HepG2 (cell line): ENCODE results near the gene TSPAN18.

Source experiments
- IRF2 ChIP-seq: IDR thresholded peaks from 2 replicates; pipeline ENCODE4 v1.6.1; 2018; ENCODE audit warnings: missing genetic modification reagents, missing compliant biosample characterization
- SMYD3 ChIP-seq: sonication (generic); formaldehyde crosslinking; IDR thresholded peaks from 2 replicates; pipeline ENCODE4 v1.8.1; 2023; ENCODE audit warnings: mild to moderate bottlenecking, missing genetic modification reagents
- TF ChIP-seq, protein P1 (sequence below): sonication (generic); formaldehyde crosslinking; IDR thresholded peaks from 2 replicates; pipeline ENCODE4 v1.5.0; 2020; ENCODE audit warnings: mild to moderate bottlenecking, missing genetic modification reagents, moderate library complexity

DNA sequence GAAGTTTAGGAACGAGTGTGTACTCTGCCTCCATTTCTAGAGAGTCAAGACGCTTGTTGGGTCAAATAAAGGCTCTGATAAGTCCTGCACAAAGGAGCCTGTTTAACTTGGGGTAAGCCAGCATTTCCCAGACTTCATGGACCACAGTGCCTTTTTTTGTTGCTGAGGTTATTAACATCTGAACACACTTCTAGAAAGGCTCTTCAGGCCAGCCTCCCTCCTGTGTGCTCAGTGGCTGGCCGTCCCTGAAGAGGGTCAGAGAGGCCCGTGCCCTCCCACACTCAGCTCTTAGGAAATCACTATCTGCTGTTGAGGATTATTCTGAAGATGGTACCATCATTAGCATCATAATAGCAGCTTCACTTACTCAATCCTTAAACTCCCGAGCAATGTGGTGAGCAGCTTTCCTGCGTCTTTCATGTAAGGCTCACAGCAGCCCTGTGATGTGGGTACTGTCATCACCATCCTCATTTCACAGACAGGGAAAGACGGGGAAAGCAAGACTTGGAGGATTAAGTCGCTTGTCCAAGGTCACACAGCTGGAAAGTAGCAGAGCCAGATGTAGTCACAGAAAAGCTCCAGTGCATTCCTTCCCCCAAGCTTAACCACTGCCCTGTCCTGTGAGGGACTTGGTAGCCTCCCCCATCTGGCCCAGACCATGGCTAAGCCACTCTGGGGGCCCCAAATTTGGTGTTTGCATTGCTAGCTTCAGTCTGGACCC is 71.3 kb downstream of the TSPAN18 start:
- TF ChIP-seq IRF2 (no peak), SMYD3 (no peak)
- TF ChIP-seq, protein P1, sequence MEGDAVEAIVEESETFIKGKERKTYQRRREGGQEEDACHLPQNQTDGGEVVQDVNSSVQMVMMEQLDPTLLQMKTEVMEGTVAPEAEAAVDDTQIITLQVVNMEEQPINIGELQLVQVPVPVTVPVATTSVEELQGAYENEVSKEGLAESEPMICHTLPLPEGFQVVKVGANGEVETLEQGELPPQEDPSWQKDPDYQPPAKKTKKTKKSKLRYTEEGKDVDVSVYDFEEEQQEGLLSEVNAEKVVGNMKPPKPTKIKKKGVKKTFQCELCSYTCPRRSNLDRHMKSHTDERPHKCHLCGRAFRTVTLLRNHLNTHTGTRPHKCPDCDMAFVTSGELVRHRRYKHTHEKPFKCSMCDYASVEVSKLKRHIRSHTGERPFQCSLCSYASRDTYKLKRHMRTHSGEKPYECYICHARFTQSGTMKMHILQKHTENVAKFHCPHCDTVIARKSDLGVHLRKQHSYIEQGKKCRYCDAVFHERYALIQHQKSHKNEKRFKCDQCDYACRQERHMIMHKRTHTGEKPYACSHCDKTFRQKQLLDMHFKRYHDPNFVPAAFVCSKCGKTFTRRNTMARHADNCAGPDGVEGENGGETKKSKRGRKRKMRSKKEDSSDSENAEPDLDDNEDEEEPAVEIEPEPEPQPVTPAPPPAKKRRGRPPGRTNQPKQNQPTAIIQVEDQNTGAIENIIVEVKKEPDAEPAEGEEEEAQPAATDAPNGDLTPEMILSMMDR (CRISPR knock-in tag), result no peak
